HEK293 (cell line): ENCODE results near the gene VTA1.
A peak's percentile ranks its signal among the peaks of the same experiment; 100 is the strongest.

Experiments used
- CTCF ChIA-PET: fragments of 350-600 bp; formaldehyde crosslinking; extraction: SDS; loops from one replicate; lab custom pipeline; 2021; ENCODE audit warnings: antibody characterized with exemption; lab: Yijun Ruan, JAX
- POLR2A ChIA-PET: fragments of 300-600 bp; formaldehyde crosslinking; extraction: SDS; loops from one replicate; lab custom pipeline; 2020; ENCODE audit warnings: antibody characterized with exemption, inconsistent platforms; lab: Yijun Ruan, JAX
- H3K27ac ChIP-seq: fragments of 200-500 bp; sonication (Bioruptor generic); 2 replicates; pipeline ENCODE4 v1.5.1; 2014; ENCODE audit warnings: low read depth, low read length, control low read depth, inconsistent platforms; ENCODE audit errors: extremely low read depth
- H3K36me3 ChIP-seq, 2 experiments: fragments of 200-500 bp in 1 of 2; sonication (Bioruptor generic) in 1 of 2; 1 replicate in 1 of 2; 2 replicates in 1 of 2; pipeline ENCODE4 v1.5.1; 2014 to 2017; ENCODE audit warnings: inconsistent platforms in 2 of 2, low read length in 2 of 2; ENCODE audit not compliant: control insufficient read depth in 2 of 2, insufficient read depth in 1 of 2
- H3K4me1 ChIP-seq: fragments of 200-500 bp; sonication (Bioruptor generic); 2 replicates; pipeline ENCODE4 v1.5.1; 2014; ENCODE audit warnings: mild to moderate bottlenecking, low read length, inconsistent platforms; ENCODE audit not compliant: control insufficient read depth, insufficient read depth
- H3K4me3 ChIP-seq: 2 replicates; pipeline ENCODE4 v1.5.1; 2011; ENCODE audit warnings: low read depth, mild to moderate bottlenecking, control low read depth, low read length, moderate library complexity
- H3K9me3 ChIP-seq: fragments of 200-500 bp; sonication (Bioruptor generic); 2 replicates; pipeline ENCODE4 v1.5.1; 2014; ENCODE audit warnings: low read depth, low read length, inconsistent platforms; ENCODE audit not compliant: control insufficient read depth, insufficient read depth
- GLI2 ChIP-seq: fragments of 450-650 bp; formaldehyde crosslinking; IDR thresholded peaks from 2 replicates; pipeline ENCODE4; 2017; ENCODE audit warnings: missing biosample characterization, missing genetic modification characterization, low read depth, borderline replicate concordance
- HOXC10 ChIP-seq: sonication (generic); formaldehyde crosslinking; IDR thresholded peaks from 2 replicates; pipeline ENCODE4 v1.8.1; 2023; ENCODE audit warnings: mild to moderate bottlenecking, missing genetic modification reagents
- KLF17 ChIP-seq: fragments of 450-650 bp; formaldehyde crosslinking; IDR thresholded peaks from 2 replicates; pipeline ENCODE4 v1.5.1; 2016; ENCODE audit warnings: missing biosample characterization, missing genetic modification characterization
- PRDM4 ChIP-seq: fragments of 450-650 bp; formaldehyde crosslinking; IDR thresholded peaks from 2 replicates; pipeline ENCODE4 v1.5.1; 2017; ENCODE audit warnings: missing biosample characterization, missing genetic modification characterization
- PRDM6 ChIP-seq: fragments of 450-650 bp; formaldehyde crosslinking; IDR thresholded peaks from 2 replicates; pipeline ENCODE4 v1.5.1; 2017; ENCODE audit warnings: missing biosample characterization, missing genetic modification characterization
- REPIN1 ChIP-seq: fragments of 450-650 bp; formaldehyde crosslinking; IDR thresholded peaks from 2 replicates; pipeline ENCODE4 v1.5.1; 2017; ENCODE audit warnings: missing biosample characterization, missing genetic modification characterization, low read depth
- WT1 ChIP-seq: fragments of 450-650 bp; formaldehyde crosslinking; IDR thresholded peaks from 2 replicates; pipeline ENCODE4 v1.5.1; 2016; ENCODE audit warnings: missing biosample characterization, missing genetic modification characterization
- YY2 ChIP-seq: fragments of 450-650 bp; formaldehyde crosslinking; IDR thresholded peaks from 2 replicates; pipeline ENCODE4 v1.5.1; 2016; ENCODE audit warnings: missing biosample characterization, missing genetic modification characterization
- ZBTB8A ChIP-seq: fragments of 450-650 bp; formaldehyde crosslinking; IDR thresholded peaks from 2 replicates; pipeline ENCODE4 v1.5.1; 2016; ENCODE audit warnings: missing biosample characterization, missing genetic modification characterization
- ZEB2 ChIP-seq: fragments of 450-650 bp; formaldehyde crosslinking; IDR thresholded peaks from 2 replicates; pipeline ENCODE4 v1.5.1; 2016; ENCODE audit warnings: missing biosample characterization, missing genetic modification characterization
- ZIC2 ChIP-seq: fragments of 450-650 bp; formaldehyde crosslinking; IDR thresholded peaks from 2 replicates; pipeline ENCODE4 v1.5.1; 2016; ENCODE audit warnings: missing biosample characterization, missing genetic modification characterization
- ZNF266 ChIP-seq: fragments of 450-650 bp; formaldehyde crosslinking; IDR thresholded peaks from 2 replicates; pipeline ENCODE4 v1.5.1; 2016; ENCODE audit warnings: missing biosample characterization, missing genetic modification characterization, low read depth
- ZNF292 ChIP-seq: fragments of 450-650 bp; formaldehyde crosslinking; IDR thresholded peaks from 2 replicates; pipeline ENCODE4 v1.5.1; 2016; ENCODE audit warnings: low read depth, missing biosample characterization, missing genetic modification characterization, borderline replicate concordance
- ZNF350 ChIP-seq: fragments of 450-650 bp; formaldehyde crosslinking; IDR thresholded peaks from 2 replicates; pipeline ENCODE4 v1.5.0; 2017; ENCODE audit warnings: missing biosample characterization, mild to moderate bottlenecking, missing genetic modification characterization
- ZNF366 ChIP-seq: fragments of 450-650 bp; formaldehyde crosslinking; conservative IDR thresholded peaks from 2 replicates; pipeline ENCODE4 v1.5.1; 2016; ENCODE audit warnings: missing biosample characterization, missing genetic modification characterization
- ZNF391 ChIP-seq: fragments of 450-650 bp; formaldehyde crosslinking; IDR thresholded peaks from 2 replicates; pipeline ENCODE4 v1.5.1; 2016; ENCODE audit warnings: low read depth, missing biosample characterization, missing genetic modification characterization, borderline replicate concordance
- ZNF404 ChIP-seq: fragments of 450-650 bp; formaldehyde crosslinking; IDR thresholded peaks from 2 replicates; pipeline ENCODE4 v1.5.1; 2017; ENCODE audit warnings: missing biosample characterization, missing genetic modification characterization
- ZNF488 ChIP-seq: fragments of 450-650 bp; formaldehyde crosslinking; IDR thresholded peaks from 2 replicates; pipeline ENCODE4 v1.5.1; 2016; ENCODE audit warnings: missing biosample characterization, missing genetic modification characterization
- ZNF544 ChIP-seq: fragments of 450-650 bp; formaldehyde crosslinking; IDR thresholded peaks from 2 replicates; pipeline ENCODE4 v1.5.0; 2017; ENCODE audit warnings: missing biosample characterization, missing genetic modification characterization
- ZNF580 ChIP-seq: fragments of 450-650 bp; formaldehyde crosslinking; IDR thresholded peaks from 2 replicates; pipeline ENCODE4 v1.5.1; 2016; ENCODE audit warnings: missing biosample characterization, missing genetic modification characterization
- ZNF843 ChIP-seq: fragments of 450-650 bp; formaldehyde crosslinking; IDR thresholded peaks from 2 replicates; pipeline ENCODE4 v1.5.1; 2016; ENCODE audit warnings: missing biosample characterization, missing genetic modification characterization
- ZSCAN4 ChIP-seq: fragments of 450-650 bp; formaldehyde crosslinking; IDR thresholded peaks from 2 replicates; pipeline ENCODE4 v1.5.1; 2017; ENCODE audit warnings: missing biosample characterization, missing genetic modification characterization
- ZXDB ChIP-seq: fragments of 450-650 bp; formaldehyde crosslinking; IDR thresholded peaks from 2 replicates; pipeline ENCODE4 v1.5.1; 2016; ENCODE audit warnings: missing biosample characterization, missing genetic modification characterization

Gene VTA1

GRCh38 chr6:142241061-142241460 lies 94.0 kb downstream of the VTA1 start:
- Histone ChIP-seq H3K4me3 (no peak overlapping the region), H3K36me3 (no peaks in the 10 kb centered on the region), H3K4me1 (no peaks in the 10 kb centered on the region), H3K9me3 (no peaks in the 10 kb centered on the region), H3K27ac (no peak overlapping the region)
- ChIA-PET CTCF (no interaction called here), POLR2A (no interaction called here)
- no peak for TF ChIP-seq ZNF404 (tag by site-specific recombination)
- no peak for TF ChIP-seq REPIN1
- TF ChIP-seq ZNF843 (tag by site-specific recombination) = no peak
- TF ChIP-seq ZNF544 (tag by site-specific recombination) = no peak
- no peak for TF ChIP-seq KLF17 (tag by site-specific recombination)
- TF ChIP-seq ZBTB8A (tag by site-specific recombination) = no peak
- TF ChIP-seq ZNF366 = no peak
- TF ChIP-seq WT1 (tag by site-specific recombination) = no peak
- no peak for TF ChIP-seq ZNF266 (tag by site-specific recombination)
- TF ChIP-seq ZXDB (tag by site-specific recombination) = no peak
- TF ChIP-seq ZEB2 (tag by site-specific recombination) = no peak
- no peak for TF ChIP-seq ZNF580 (tag by site-specific recombination)
- no peak for TF ChIP-seq ZNF391
- no peak for TF ChIP-seq ZNF488 (tag by site-specific recombination)
- no peak for TF ChIP-seq ZIC2
- TF ChIP-seq ZNF292 (tag by site-specific recombination) = no peak
- TF ChIP-seq YY2 (tag by site-specific recombination) = no peak
- TF ChIP-seq HOXC10 (CRISPR knock-in tag) = no peak

GRCh38 chr6:142242269-142242668 lies 95.2 kb downstream of the VTA1 start:
- H3K9me3 ChIP-seq = no peaks in the 10 kb centered on the region
- no peak overlapping the region for H3K4me3 ChIP-seq
- CTCF ChIA-PET = interaction anchor here (0.6 to 1.3 kb wide), 4 partner anchors 9 to 145 kb away, joined by 3 read pairs; no protein-coding TSS in a partner anchor
- H3K27ac ChIP-seq = no peak overlapping the region
- H3K36me3 ChIP-seq = no peaks in the 10 kb centered on the region
- TF ChIP-seq PRDM4 (tag by site-specific recombination) = peak; percentile 74
- no peak for TF ChIP-seq ZSCAN4 (tag by site-specific recombination)
- no peak for TF ChIP-seq ZNF350 (tag by site-specific recombination)
- peak; percentile 52 for TF ChIP-seq PRDM6 (tag by site-specific recombination)
- TF ChIP-seq GLI2 (tag by site-specific recombination) = no peak
- H3K4me1 ChIP-seq = no peaks in the 10 kb centered on the region
- POLR2A ChIA-PET = interaction anchor here (0.6 kb wide), 1 partner anchor 482 kb away, joined by 4 read pairs; no protein-coding TSS in a partner anchor
